ENCODE measurements around the gene GOLGA6D.
"Not testable (repeated sequence)": the region's sequence is repeated elsewhere in the genome, so short reads cannot be mapped to it uniquely, and the experiment has no call there.

Gene GOLGA6D

GRCh38 chr15:75258034-75258433 is 24.6 kb upstream of the GOLGA6D start, which contains the start of gene GOLGA6C:
TSS of gene GOLGA6C (plus strand) at chr15:75258334. CDS start at chr15:75258599, 265 bp downstream.
- not testable (repeated sequence) for H3K27me3 ChIP-seq (ENCODE audit: insufficient read depth, low read length); H2AFZ ChIP-seq (ENCODE audit: low read depth, low read length); H3K4me3 ChIP-seq (ENCODE audit: low read length); H3K36me3 ChIP-seq (ENCODE audit: insufficient read depth, low read length); H3K9me3 ChIP-seq (ENCODE audit: low read length); H3K4me1 ChIP-seq (ENCODE audit: insufficient read depth, low read length)

- not testable (repeated sequence) for H3K4me1 ChIP-seq (ENCODE audit: insufficient read depth, low read length); H3K4me3 ChIP-seq (ENCODE audit: low read length); H3K9me3 ChIP-seq (ENCODE audit: low read length); H3K27me3 ChIP-seq (ENCODE audit: insufficient read depth, low read length); H2AFZ ChIP-seq (ENCODE audit: low read depth, low read length); H3K36me3 ChIP-seq (ENCODE audit: insufficient read depth, low read length)
Measured at GRCh38 chr15:75258620-75259343, 23.9 kb upstream of the GOLGA6D start.

GRCh38 chr15:75259873-75260272 is 22.8 kb upstream of the GOLGA6D start:
- not testable (repeated sequence) for H3K27me3 ChIP-seq (ENCODE audit: insufficient read depth, low read length); H3K4me1 ChIP-seq (ENCODE audit: insufficient read depth, low read length); H3K36me3 ChIP-seq (ENCODE audit: insufficient read depth, low read length); H3K4me3 ChIP-seq (ENCODE audit: low read length); H2AFZ ChIP-seq (ENCODE audit: low read depth, low read length); H3K9me3 ChIP-seq (ENCODE audit: low read length)

- H3K4me3 ChIP-seq (ENCODE audit: low read length); H3K36me3 ChIP-seq (ENCODE audit: insufficient read depth, low read length); H3K4me1 ChIP-seq (ENCODE audit: insufficient read depth, low read length); H2AFZ ChIP-seq (ENCODE audit: low read depth, low read length); H3K9me3 ChIP-seq (ENCODE audit: low read length); H3K27me3 ChIP-seq (ENCODE audit: insufficient read depth, low read length): not testable (repeated sequence)
Measured at GRCh38 chr15:75273751-75274359, 8.8 kb upstream of the GOLGA6D start.

GRCh38 chr15:75274509-75275107 is 8.0 kb upstream of the GOLGA6D start:
- not testable (repeated sequence) for H3K9me3 ChIP-seq (ENCODE audit: low read length); H3K4me1 ChIP-seq (ENCODE audit: insufficient read depth, low read length); H3K4me3 ChIP-seq (ENCODE audit: low read length); H3K27me3 ChIP-seq (ENCODE audit: insufficient read depth, low read length); H2AFZ ChIP-seq (ENCODE audit: low read depth, low read length); H3K36me3 ChIP-seq (ENCODE audit: insufficient read depth, low read length)

GRCh38 chr15:75275617-75276016 is 7.0 kb upstream of the GOLGA6D start:
- not testable (repeated sequence) for H3K4me1 ChIP-seq (ENCODE audit: insufficient read depth, low read length); H3K9me3 ChIP-seq (ENCODE audit: low read length); H3K4me3 ChIP-seq (ENCODE audit: low read length); H3K36me3 ChIP-seq (ENCODE audit: insufficient read depth, low read length); H2AFZ ChIP-seq (ENCODE audit: low read depth, low read length); H3K27me3 ChIP-seq (ENCODE audit: insufficient read depth, low read length)

- H3K4me3 ChIP-seq (ENCODE audit: low read length); H3K4me1 ChIP-seq (ENCODE audit: insufficient read depth, low read length); H3K9me3 ChIP-seq (ENCODE audit: low read length); H3K36me3 ChIP-seq (ENCODE audit: insufficient read depth, low read length); H3K27me3 ChIP-seq (ENCODE audit: insufficient read depth, low read length); H2AFZ ChIP-seq (ENCODE audit: low read depth, low read length): not testable (repeated sequence)
Measured at GRCh38 chr15:75278497-75278896, 4.1 kb upstream of the GOLGA6D start.

GRCh38 chr15:75284152-75284551 is 1.5 kb downstream of the GOLGA6D start:
- not testable (repeated sequence) for H2AFZ ChIP-seq (ENCODE audit: low read depth, low read length); H3K4me3 ChIP-seq (ENCODE audit: low read length); H3K4me1 ChIP-seq (ENCODE audit: insufficient read depth, low read length); H3K36me3 ChIP-seq (ENCODE audit: insufficient read depth, low read length); H3K27me3 ChIP-seq (ENCODE audit: insufficient read depth, low read length); H3K9me3 ChIP-seq (ENCODE audit: low read length)

GRCh38 chr15:75293660-75294059 is 11.0 kb downstream of the GOLGA6D start:
- H3K4me3 ChIP-seq (ENCODE audit: low read length); H3K36me3 ChIP-seq (ENCODE audit: insufficient read depth, low read length); H3K27me3 ChIP-seq (ENCODE audit: insufficient read depth, low read length); H3K4me1 ChIP-seq (ENCODE audit: insufficient read depth, low read length); H3K9me3 ChIP-seq (ENCODE audit: low read length); H2AFZ ChIP-seq (ENCODE audit: low read depth, low read length): not testable (repeated sequence)

GRCh38 chr15:75298541-75299310 is 16.1 kb downstream of the GOLGA6D start:
- H3K4me3 ChIP-seq (ENCODE audit: low read length); H3K9me3 ChIP-seq (ENCODE audit: low read length); H3K27me3 ChIP-seq (ENCODE audit: insufficient read depth, low read length); H2AFZ ChIP-seq (ENCODE audit: low read depth, low read length); H3K36me3 ChIP-seq (ENCODE audit: insufficient read depth, low read length); H3K4me1 ChIP-seq (ENCODE audit: insufficient read depth, low read length): not testable (repeated sequence)

GRCh38 chr15:75299311-75299688 is 16.7 kb downstream of the GOLGA6D start:
- H3K4me3 ChIP-seq (ENCODE audit: low read length); H3K36me3 ChIP-seq (ENCODE audit: insufficient read depth, low read length); H2AFZ ChIP-seq (ENCODE audit: low read depth, low read length); H3K27me3 ChIP-seq (ENCODE audit: insufficient read depth, low read length); H3K9me3 ChIP-seq (ENCODE audit: low read length); H3K4me1 ChIP-seq (ENCODE audit: insufficient read depth, low read length): not testable (repeated sequence)

GRCh38 chr15:75300026-75300425 is 17.4 kb downstream of the GOLGA6D start:
- H3K4me1 ChIP-seq (ENCODE audit: insufficient read depth, low read length); H3K9me3 ChIP-seq (ENCODE audit: low read length); H3K27me3 ChIP-seq (ENCODE audit: insufficient read depth, low read length); H3K4me3 ChIP-seq (ENCODE audit: low read length); H3K36me3 ChIP-seq (ENCODE audit: insufficient read depth, low read length); H2AFZ ChIP-seq (ENCODE audit: low read depth, low read length): not testable (repeated sequence)

- Histone ChIP-seq H3K4me3 (ENCODE audit: low read length) (no peak overlapping the region), H3K4me1 (ENCODE audit: insufficient read depth, low read length) (no peaks in the 10 kb centered on the region), H3K9me3 (ENCODE audit: low read length) (no peaks in the 10 kb centered on the region), H3K27me3 (ENCODE audit: insufficient read depth, low read length) (no peaks in the 10 kb centered on the region), H2AFZ (ENCODE audit: low read depth, low read length) (no peak overlapping the region), H3K36me3 (ENCODE audit: insufficient read depth, low read length) (no peaks in the 10 kb centered on the region)
Measured at GRCh38 chr15:75302318-75302717, 19.7 kb downstream of the GOLGA6D start.
